ENCODE results near the gene MAPK9.
"Not testable (repeated sequence)": the region's sequence is repeated elsewhere in the genome, so short reads cannot be mapped to it uniquely, and the experiment has no call there.

Gene MAPK9

DNA sequence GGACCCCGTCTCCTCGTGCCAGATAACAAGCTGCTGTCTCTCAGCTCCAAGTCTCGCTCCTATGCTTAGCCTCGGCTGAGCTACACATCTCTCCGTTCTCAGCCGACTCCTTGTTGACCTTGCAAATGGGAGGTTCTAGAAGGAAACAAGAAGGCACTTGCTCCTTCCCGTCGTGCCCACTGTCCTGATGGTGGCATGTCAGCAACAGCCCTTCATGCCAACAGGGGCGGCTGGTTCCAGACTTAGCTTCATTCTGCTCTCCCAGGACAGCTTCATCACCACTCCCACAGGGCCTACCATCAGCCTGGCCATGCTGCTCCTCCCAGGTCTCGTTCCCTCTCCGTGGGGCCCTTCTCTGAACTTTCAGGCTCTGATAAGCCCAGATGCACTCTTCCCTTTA is 69.8 kb downstream of the MAPK9 start:
- DNase-seq: no peak

DNA sequence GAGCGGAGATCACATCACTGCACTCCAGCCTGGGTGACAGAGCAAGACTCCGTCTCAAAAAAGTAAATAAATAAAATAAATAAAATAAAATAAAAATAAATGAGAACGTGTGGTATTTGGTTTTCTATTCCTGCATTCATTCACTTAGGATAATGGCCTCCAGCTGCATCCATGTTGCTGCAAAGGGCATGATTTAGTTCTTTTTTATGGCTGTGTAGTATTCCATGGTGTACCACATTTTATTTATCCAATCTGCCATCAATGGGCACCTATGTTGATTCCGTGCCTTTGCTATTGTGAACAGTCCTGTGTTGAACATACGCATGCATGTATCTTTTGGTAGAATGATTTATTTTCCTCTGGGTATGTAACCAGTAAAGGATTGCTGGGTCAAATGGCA is 74.1 kb downstream of the MAPK9 start:
- DNase-seq: no peak

DNA sequence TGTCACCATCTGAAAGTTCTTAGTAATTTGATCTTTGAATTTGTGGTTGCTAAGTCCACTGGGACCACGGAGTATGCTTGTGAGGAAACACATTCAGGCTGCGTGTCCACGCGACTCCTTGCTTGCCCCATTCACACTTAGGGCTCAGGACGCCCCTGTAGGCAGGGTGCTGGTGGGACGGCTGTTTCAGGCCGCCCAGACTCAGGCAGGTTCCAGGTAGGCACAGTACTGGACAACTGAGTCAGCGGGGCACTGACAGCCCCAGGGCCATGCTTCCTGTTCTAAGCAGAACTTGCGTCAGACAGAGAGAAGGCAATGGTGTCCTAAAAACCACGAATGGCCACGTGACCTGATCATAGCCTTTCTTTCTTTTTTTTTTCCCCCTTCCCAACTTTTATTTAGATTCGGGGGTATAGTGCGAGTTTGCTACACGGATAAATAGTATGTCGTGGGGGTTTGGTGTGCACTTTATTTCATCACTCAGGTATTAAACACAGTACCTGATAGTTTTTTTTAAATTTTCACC is 75.2 kb downstream of the MAPK9 start:
- no peak for DNase-seq

DNA sequence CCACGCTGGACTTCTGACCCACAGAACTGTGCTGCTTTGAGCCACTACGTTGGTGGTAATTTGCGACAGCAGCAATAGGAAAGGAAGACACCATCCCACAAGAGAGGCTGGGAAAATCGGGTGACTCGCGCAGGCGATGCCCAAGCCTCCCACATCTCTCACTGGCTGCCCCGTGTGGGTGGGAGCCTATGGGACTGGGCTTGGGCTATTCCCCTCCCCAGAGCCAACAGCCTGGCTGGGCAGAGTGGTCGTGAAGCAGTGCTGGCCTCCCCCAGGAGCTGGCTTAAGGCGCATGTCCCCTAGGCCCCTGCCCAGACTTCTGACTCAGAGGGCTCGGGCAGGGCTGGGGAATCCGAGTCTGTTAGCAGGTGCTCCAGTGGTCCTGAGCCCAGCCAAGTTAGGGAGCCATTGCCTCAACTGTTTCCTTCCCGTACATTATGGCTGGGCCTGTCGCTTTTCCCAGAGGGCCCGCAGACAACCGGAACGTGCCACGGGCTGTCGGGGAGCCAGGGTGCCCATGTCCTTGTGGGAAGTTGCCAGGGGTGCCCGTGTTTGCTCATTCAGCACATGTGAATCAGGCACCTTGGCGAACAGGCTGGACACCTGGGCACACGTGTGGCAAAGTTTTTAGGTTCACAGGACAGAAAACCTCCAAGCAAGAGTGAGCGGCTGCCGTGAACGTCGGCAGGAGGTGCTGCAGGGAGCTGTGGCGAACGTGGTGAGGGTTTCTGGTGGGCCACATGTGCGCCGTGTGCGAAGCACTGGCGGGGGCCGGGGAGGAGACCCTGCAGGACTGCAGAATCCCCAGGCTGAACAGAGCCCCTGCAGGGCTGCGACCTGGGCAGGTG is 75.9 kb downstream of the MAPK9 start:
- DNase-seq: no peak

DNA sequence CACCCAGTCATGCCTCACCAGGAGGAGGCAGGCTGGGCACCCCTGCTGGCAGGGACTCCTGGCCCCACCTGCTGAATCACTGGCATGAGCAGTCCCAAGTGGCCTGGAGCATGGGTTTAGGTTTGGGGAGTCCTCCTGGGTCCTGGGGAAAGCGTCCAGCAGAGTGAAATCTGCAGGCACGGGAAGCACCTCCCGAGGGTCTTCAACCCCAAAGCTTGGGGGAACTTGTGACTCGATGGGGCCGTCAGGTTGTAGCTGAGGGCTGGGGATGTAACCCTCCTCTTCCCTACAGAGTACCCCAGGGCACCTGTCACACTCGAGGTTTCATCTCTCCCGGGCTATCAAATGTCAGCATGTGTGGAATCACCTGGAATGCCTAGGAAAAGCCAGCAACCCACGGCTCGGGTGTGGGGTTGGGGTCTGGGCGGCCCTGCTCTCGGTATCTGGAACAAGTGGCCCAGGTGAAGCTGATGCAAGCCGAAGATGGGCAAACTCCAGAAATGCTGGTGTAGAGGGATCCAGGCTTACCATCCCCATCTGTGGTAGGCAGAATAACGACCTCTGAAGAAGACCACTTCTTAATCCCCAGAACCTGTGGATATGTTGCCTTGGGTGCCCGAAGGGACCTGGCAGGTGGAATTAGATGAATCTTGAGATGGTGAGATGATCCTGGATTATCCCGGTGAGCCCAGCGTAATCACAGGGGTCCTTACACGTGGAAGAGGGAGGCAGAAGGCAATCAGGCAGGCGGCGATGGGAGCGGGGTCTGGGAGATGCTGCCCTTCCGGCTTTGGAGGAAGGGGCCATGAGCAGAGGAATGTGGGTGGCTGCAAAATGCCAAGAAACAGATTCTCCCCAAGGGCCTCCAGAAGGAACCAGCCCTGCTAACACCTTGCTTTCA is 76.8 kb downstream of the MAPK9 start:
- no peak for DNase-seq

DNA sequence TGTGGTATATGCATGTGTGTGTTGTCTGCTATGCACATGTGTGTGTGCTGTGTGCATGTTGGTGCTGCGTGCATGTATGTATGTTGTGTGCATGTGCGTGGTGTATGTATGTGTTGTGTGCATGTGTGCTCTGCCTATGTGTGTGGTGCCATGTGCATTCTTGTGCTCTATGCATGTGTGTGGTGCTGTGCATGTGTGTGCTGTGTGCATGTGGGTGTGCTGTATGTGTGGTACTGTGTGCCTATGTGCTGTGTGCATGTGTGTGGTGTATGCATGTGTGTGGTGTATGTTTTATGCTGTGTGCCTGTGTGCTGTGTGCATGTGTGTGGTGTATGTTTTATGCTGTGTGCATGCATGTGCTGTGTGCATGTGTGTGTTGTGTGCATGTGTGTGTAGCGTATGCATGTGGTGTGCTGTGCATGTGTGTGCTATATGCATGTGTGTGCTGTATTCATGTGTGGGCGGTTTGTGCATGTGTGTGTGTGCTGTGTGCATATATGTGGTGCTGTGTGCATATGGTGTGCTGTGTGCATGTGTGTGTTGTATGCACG is 78.2 kb downstream of the MAPK9 start:
- DNase-seq: no peak

DNA sequence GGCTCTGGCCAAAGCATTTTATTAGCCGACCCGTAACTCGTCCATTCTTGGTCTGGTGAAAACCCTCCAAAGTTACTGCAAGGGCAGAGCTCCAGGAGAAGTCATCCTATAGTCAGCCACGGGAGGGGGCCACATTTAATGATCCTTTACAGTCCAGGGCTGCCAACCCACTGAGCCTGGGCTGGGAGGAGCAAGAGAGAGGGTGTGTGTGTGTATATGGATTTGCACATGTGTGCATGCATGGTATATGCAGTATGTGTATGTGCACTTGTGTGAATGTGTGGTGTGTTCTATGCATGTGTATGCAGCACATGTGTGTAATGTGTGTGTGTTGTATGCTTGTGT is 78.7 kb downstream of the MAPK9 start:
- no peak for DNase-seq

DNA sequence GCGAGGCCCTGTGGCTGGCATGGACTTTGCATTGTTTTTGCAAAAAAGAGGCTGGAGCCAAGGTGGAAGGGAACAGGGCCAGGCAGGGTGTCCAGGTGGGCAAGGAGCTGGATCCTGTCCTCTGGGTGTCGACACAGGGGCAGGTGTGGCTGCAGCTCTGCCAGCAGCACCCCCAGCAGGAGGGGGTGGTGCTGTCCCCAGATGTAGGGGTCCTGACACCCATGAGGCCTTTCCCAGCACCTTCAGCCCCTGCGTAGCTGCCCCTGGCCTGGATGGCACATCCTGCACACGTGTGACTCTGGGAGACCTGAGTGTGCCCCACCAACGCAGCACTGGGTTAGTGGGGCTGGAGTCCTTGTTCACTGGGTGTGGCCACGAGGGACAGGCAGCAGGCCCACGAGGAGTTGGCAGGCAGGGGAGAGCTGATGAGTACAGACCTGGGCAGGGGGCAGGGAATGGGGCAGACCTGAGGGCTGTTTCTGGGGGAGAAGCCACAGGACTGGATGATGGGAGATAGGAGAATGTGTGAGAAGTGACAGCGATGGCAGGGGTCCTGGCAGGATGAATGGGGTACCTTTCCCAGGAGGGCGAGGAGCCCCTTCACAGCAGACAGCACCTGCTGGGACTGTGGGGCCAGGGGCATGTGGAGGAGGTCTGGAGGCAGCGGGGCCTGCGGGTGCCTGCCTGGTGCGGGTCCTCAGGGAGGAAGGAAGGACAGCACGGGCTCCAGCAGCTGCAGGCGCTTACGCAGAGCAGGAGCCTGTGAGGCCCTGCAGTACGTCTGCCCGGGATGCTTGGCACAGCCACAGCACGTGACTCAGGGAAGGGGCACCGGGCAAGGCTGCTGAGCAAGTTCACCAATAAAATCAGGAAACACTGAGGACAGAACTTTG is 79.3 kb downstream of the MAPK9 start:
- peak; percentile 16 for DNase-seq

DNA sequence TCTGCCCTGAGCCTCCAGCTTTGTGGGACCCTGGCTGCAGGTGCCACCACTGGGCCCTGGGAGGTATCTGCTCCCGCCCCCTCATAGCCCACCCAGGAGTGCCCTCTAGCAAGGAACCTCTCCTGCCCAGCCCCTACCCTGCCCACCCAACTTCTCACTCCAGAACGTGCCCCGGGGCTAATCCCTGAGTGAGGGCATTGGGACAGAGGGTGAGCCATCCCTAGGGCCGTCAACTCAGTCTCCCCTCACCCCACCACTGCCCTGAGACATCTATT is 80.2 kb downstream of the MAPK9 start:
- DNase-seq: no peak

DNA sequence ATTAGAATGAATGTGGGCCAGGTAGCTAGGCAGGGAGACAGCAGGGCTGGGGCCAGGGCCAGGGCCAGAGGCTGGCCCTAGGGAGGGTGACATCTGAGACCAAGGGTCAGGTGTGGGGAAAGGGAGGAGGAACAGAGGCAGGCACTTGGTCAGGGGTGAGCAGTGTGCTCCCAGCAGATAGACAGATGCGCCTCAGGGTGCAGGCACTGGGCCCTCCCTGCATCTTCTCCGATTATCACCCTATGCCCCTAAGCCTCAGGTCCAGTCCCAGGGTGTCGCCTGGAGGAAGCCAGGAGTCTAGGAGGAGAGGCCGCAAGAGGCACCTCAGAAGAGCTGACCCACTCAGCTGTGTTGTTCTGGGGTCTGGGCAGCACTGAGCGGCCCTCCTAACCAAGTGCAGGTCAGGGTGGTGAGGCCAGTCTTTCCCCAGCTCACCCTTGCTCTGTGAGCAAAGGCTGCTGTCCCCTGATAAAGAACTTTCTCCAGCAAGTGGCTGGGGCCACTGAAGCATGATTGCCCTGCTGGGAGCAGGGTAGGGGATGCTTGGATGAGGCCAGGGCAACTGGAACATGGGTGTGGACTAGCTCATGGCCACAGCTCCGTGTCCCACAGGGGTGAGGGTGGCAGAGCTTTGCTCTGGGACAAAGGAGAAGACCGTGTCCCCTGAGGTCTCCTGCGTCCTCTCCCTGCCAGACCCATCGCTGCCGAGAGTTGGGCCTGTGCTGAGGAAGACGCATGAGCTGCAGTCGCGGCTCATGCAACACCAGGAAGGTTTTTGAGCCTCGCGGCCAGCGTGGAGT is 80.7 kb downstream of the MAPK9 start:
- DNase-seq: no peak

DNA sequence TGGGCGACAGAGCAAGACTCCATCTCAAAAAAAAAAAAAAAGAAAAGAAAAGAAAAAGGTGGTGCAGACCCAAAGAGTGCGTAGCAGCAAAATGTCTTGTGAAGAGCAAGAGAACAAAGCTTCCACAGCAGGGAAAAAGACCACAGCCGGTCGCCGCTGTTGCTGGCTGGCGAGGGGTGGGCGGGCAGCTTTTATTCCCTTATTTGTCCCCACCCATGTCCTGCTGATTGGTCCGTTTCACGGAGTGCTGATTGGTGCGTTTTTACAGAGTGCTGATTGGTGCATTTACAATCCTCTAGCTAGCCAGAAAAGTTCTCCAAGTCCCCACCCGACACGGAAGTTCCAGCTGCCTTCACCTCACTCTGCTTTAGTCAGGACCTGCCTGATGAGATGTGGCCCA is 81.8 kb downstream of the MAPK9 start:
- not testable (repeated sequence) for DNase-seq

DNA sequence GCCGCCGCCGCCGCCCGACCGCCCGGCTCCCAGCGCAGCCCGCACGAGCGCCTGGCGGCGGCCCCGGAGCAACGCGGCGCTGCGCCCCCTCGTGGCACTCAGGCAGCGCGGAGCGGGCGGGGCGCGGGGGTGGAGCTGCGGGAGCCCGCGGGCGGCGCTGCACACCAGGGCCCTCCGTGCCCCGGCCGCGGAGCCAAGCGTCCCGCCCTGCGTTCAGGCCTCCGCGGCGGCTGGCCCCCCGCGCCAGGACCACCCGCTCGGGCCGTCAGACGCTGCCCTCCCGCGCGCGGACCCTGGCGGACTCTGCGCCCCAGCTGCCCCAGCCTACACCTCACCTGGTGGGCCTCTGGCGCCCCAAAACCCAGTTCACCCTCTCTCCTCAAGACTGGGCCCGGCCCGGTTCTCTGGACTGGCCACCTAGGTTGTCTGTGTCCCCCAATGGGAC is 82.7 kb downstream of the MAPK9 start, which contains the start of gene RASGEF1C:
RASGEF1C (minus strand) TSS at position 75 of the 445 bp plus-strand sequence. CDS start 71,159 bp downstream, outside the sequence.
- peak; percentile 68 for DNase-seq

DNA sequence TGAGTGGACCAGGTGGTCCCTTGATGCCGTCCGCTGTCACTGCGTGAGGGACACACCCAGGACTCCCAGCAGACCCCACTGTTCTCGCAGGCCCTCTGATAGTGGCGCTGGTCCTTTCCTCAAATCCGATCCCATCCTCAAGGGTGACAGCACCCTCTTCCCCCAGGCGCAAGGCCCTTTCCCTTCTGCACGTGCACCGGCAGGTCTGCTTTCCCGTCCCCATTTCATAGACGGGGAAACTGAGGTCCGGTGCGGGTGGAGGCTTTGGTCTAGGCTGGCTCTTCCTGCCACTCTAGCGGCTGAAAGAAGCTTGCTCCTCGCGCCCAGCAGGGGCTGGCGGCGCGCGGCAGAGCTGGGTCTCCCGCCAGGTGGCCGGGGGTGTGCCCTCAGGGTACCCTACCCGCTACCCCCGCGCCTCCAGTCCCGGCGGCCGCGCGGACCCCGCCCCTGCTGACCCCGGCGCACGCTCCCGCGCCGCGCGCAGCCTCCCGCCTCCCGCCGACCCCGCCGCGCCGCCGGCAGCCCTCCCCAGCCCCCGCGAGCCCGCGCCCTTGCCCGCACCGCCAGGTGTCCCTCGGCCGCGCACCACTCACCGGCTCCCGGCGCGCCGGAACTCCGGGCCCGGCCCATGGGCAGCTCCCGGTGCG is 83.3 kb downstream of the MAPK9 start:
- no peak for DNase-seq

DNA sequence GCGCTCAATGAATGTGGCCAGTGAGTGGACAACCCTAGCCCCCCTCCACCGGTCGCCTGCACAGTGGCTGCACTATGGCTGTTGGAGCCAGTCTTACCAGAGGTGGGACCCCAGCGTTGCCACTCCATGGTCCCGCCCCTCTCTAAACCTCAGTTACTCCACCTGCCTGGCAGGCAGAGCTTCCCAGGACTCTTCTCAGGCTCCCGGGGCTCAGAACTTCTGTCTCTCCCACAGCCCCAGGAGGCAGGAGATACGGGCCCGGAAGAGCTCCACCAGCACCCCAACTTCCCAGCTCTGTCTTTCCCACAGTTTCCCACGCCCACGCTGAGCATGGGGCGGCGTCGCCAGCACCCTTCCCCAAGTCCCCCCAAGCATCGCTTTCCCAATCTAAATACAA is 83.8 kb downstream of the MAPK9 start:
- DNase-seq: no peak

DNA sequence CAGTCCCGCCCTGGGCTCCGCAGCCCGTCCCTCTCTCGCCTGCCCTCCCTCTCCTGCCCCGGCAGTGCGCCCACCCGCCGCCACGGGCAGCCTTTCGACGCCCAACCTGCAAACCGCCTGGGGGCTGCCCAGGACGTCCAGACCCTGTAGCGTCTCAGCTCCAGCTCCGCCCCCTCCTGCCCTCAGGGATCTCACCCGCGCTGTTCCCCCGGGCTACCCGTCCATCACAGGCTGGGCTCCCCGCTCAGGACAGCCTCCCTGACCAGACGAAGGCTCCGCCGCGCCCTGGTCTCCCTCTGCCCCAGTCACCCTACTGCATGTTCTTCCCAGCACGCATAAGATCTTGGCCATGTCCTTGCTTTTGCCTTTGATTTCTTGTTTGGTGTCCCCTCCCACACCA is 84.3 kb downstream of the MAPK9 start:
- DNase-seq: no peak

DNA sequence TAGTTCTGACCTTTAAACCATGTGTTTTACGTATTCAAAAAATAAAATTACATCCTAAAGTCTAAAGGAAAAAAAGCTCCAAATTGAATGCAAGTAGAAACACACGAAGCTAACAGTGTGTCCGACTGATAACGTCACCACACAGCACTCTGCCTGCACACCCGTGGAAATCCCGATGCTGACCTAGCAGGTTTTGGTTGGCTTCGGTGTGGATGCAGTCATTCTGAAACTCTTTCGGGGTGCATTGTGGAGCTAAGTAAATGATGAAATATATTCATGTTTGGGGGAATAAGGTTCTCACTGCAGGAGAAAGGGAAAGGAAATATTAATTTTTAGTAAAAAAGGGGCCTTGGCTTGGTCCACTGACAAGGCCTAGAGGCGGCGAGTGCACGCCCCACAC is 84.9 kb downstream of the MAPK9 start:
- no peak for DNase-seq

DNA sequence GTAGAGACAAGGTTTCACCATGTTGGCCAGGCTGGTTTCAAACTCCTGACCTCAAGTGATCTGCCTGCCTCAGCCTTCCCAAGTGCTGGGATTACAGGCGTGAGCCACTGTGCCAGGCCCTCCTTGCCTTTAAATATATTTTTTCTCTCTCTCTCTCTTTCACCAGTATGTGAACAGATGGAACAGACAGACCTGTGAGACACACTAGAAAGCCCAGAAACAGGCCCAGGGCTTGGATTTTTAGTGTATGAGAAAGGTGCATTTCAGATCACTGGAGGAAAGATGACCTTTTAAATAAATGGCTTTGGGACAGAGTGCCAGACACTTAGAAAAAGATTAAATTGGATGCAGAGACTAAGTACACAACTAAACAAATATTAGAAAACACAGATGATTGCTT is 86.0 kb downstream of the MAPK9 start:
- DNase-seq: no peak

DNA sequence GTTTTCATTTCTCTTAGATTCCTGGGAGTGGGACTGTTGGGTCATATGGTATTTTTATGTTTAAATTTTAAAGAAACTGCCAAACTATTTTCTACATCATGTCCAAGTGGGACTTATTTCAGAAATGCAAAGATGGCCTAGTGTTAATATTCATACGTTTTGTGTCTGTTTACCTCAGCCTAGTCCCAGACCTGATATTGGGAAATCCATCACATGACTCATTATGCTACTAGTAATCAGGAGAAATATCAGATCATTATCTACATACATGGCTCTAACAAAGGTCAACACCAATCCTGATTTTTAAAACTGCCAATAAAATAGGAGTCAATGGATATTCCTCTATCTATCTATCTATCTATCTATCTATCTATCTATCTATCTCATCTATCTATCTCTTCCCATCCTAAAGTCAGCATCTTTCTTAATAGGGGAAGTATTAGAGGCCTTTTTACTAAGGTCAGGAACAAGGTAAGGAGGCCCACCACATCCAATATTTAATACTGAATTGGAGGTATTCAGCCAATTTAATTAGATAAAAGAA is 87.5 kb downstream of the MAPK9 start:
- DNase-seq: no peak

DNA sequence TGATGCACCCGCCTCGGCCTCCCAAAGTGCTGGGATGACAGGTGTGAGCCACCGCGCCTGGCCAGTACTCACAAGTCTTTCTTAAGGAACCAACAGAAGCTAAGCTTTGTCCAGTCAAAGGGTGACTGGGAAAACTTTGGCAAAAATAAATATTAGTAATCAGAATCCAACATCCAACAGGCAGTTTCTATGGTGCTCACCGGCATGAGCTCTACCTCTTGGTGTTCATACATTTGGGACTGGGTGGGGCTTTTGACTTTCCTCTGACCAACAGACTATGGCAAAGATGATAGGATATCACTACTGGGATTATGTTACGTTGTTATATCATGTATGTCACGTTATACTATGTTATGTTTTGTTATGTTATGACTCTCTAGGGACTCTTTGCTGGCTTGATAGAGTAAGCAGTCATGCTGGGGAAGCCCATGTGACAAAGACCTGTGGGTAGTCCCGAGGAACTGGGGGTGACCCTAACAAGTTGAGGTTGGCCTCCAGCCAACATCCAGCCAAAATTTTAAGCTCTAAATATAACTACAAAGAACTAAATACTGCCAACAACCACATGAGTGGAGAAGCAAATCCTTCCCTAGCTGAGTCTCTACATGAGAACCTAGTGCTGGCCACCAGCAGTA is 88.8 kb downstream of the MAPK9 start:
- DNase-seq: no peak
